PC-3 (cell line): ENCODE measurements around the gene GUSB.

Experiments
- EZH2 ChIP-seq: fragments of 300-600 bp; sonication (generic); IDR thresholded peaks from one replicate; pipeline ENCODE4 v1.6.1; 2017; ENCODE audit warnings: antibody characterized with exemption, mild to moderate bottlenecking, low read length; ENCODE audit not compliant: unreplicated experiment
- TF ChIP-seq, protein P1 (sequence below): fragments of 300-600 bp; sonication (generic); conservative IDR thresholded peaks from 2 replicates; pipeline ENCODE4 v1.5.1; 2017; ENCODE audit warnings: antibody characterized with exemption, low read depth, mild to moderate bottlenecking, low read length

GRCh38 chr7:65976659-65977196 lies 5.3 kb downstream of the GUSB start:
- TF ChIP-seq EZH2, result no peak
- TF ChIP-seq, protein P1, sequence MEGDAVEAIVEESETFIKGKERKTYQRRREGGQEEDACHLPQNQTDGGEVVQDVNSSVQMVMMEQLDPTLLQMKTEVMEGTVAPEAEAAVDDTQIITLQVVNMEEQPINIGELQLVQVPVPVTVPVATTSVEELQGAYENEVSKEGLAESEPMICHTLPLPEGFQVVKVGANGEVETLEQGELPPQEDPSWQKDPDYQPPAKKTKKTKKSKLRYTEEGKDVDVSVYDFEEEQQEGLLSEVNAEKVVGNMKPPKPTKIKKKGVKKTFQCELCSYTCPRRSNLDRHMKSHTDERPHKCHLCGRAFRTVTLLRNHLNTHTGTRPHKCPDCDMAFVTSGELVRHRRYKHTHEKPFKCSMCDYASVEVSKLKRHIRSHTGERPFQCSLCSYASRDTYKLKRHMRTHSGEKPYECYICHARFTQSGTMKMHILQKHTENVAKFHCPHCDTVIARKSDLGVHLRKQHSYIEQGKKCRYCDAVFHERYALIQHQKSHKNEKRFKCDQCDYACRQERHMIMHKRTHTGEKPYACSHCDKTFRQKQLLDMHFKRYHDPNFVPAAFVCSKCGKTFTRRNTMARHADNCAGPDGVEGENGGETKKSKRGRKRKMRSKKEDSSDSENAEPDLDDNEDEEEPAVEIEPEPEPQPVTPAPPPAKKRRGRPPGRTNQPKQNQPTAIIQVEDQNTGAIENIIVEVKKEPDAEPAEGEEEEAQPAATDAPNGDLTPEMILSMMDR, result no peak
